ENCODE data around the gene GNG10.
A peak's percentile ranks its signal among the peaks of the same experiment; 100 is the strongest.

Gene GNG10

GRCh38 chr9:111715471-111715870 is 54.1 kb downstream of the GNG10 start:
- H3K4me3 ChIP-seq (replicated peaks in 1 of 2; ENCODE audit: low read depth in 2 of 2, low read length in 2 of 2): no peak overlapping the region
- TF ChIP-seq CTCF (IDR thresholded peaks at IDR 0.05; ENCODE audit: low read depth, low read length): no peak
- peak in 1 of 2 donors; percentile 49 for DNase-seq (ENCODE audit: low read depth in 2 of 2)

- no peak for TF ChIP-seq CTCF (IDR thresholded peaks at IDR 0.05; ENCODE audit: low read depth, low read length)
- no peak overlapping the region for H3K4me3 ChIP-seq (replicated peaks in 1 of 2; ENCODE audit: low read depth in 2 of 2, low read length in 2 of 2)
- DNase-seq (ENCODE audit: low read depth in 2 of 2): no peak
These were observed 58.1 kb downstream of the GNG10 start for GRCh38 chr9:111719541-111719940.
